Ishikawa (cell line): ENCODE measurements around the gene GBX1.

Experiments used
- CEBPB ChIP-seq: IDR thresholded peaks from 2 replicates; pipeline ENCODE4 v1.6.1; 2012
- CREB1 ChIP-seq: IDR thresholded peaks from 2 replicates; pipeline ENCODE4 v1.6.1; 2012; ENCODE audit warnings: low read depth
- EGR1 ChIP-seq: IDR thresholded peaks from 2 replicates; pipeline ENCODE4 v1.6.1; 2012
- EP300 ChIP-seq: IDR thresholded peaks from 2 replicates; pipeline ENCODE4 v1.6.1; 2012; ENCODE audit warnings: borderline replicate concordance
- FOXM1 ChIP-seq: IDR thresholded peaks from 2 replicates; pipeline ENCODE4 v1.6.1; 2012; ENCODE audit warnings: low read depth, borderline replicate concordance
- NFIC ChIP-seq: IDR thresholded peaks from 2 replicates; pipeline ENCODE4 v1.6.1; 2012
- RAD21 ChIP-seq: IDR thresholded peaks from 2 replicates; pipeline ENCODE4 v1.6.1; 2012; ENCODE audit warnings: low read depth
- TAF1 ChIP-seq: IDR thresholded peaks from 2 replicates; pipeline ENCODE4 v1.6.1; 2012; ENCODE audit warnings: low read depth, mild to moderate bottlenecking
- TCF12 ChIP-seq: IDR thresholded peaks from 2 replicates; pipeline ENCODE4 v1.6.1; 2012; ENCODE audit warnings: low read depth
- TEAD4 ChIP-seq: IDR thresholded peaks from 2 replicates; pipeline ENCODE4 v1.6.1; 2012
- YY1 ChIP-seq: IDR thresholded peaks from 2 replicates; pipeline ENCODE4 v1.6.1; 2012; ENCODE audit warnings: low read depth
- ZBTB7A ChIP-seq: IDR thresholded peaks from 2 replicates; pipeline ENCODE4 v1.6.1; 2012; ENCODE audit warnings: low read depth
- TF ChIP-seq, protein P1 (sequence below): IDR thresholded peaks from 2 replicates; pipeline ENCODE4 v1.6.1; 2012
- TF ChIP-seq, protein P2 (sequence below): IDR thresholded peaks from 2 replicates; pipeline ENCODE4 v1.6.1; 2012
- TF ChIP-seq, protein P3 (sequence below): IDR thresholded peaks from 2 replicates; pipeline ENCODE4 v1.6.1; 2012; ENCODE audit warnings: low read depth, mild to moderate bottlenecking

Gene GBX1

DNA sequence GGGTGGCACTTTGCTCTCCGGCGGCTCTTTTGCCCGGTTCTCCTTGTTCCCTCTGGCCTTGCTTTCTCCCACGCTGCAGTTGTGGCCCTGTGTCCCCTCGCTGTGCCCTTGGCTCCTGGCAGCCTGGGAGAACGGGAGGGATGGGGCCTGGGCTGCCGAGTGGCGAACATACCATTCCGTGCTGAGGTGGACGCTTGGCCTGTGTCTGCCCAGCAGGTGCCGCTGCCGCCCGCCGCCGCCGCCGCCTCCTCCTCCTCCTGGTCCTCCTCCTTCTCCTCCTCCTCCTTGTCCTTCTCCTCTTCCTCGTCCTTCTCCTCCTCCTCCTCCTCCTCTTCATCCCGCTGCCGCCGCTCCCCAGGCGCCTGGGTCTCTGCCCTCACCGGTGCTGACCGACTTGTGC is 45.2 kb downstream of the GBX1 start:
- TF ChIP-seq, protein P1, sequence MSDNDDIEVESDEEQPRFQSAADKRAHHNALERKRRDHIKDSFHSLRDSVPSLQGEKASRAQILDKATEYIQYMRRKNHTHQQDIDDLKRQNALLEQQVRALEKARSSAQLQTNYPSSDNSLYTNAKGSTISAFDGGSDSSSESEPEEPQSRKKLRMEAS = no peak
- TF ChIP-seq TEAD4 = no peak
- no peak for TF ChIP-seq CREB1
- no peak for TF ChIP-seq TAF1
- TF ChIP-seq, protein P2, sequence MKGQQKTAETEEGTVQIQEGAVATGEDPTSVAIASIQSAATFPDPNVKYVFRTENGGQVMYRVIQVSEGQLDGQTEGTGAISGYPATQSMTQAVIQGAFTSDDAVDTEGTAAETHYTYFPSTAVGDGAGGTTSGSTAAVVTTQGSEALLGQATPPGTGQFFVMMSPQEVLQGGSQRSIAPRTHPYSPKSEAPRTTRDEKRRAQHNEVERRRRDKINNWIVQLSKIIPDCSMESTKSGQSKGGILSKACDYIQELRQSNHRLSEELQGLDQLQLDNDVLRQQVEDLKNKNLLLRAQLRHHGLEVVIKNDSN = no peak
- TF ChIP-seq NFIC = no peak
- TF ChIP-seq TCF12 = no peak
- TF ChIP-seq ZBTB7A = no peak
- TF ChIP-seq, protein P3, sequence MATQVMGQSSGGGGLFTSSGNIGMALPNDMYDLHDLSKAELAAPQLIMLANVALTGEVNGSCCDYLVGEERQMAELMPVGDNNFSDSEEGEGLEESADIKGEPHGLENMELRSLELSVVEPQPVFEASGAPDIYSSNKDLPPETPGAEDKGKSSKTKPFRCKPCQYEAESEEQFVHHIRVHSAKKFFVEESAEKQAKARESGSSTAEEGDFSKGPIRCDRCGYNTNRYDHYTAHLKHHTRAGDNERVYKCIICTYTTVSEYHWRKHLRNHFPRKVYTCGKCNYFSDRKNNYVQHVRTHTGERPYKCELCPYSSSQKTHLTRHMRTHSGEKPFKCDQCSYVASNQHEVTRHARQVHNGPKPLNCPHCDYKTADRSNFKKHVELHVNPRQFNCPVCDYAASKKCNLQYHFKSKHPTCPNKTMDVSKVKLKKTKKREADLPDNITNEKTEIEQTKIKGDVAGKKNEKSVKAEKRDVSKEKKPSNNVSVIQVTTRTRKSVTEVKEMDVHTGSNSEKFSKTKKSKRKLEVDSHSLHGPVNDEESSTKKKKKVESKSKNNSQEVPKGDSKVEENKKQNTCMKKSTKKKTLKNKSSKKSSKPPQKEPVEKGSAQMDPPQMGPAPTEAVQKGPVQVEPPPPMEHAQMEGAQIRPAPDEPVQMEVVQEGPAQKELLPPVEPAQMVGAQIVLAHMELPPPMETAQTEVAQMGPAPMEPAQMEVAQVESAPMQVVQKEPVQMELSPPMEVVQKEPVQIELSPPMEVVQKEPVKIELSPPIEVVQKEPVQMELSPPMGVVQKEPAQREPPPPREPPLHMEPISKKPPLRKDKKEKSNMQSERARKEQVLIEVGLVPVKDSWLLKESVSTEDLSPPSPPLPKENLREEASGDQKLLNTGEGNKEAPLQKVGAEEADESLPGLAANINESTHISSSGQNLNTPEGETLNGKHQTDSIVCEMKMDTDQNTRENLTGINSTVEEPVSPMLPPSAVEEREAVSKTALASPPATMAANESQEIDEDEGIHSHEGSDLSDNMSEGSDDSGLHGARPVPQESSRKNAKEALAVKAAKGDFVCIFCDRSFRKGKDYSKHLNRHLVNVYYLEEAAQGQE = no peak
- no peak for TF ChIP-seq EGR1
- TF ChIP-seq YY1 = no peak
- no peak for TF ChIP-seq RAD21

DNA sequence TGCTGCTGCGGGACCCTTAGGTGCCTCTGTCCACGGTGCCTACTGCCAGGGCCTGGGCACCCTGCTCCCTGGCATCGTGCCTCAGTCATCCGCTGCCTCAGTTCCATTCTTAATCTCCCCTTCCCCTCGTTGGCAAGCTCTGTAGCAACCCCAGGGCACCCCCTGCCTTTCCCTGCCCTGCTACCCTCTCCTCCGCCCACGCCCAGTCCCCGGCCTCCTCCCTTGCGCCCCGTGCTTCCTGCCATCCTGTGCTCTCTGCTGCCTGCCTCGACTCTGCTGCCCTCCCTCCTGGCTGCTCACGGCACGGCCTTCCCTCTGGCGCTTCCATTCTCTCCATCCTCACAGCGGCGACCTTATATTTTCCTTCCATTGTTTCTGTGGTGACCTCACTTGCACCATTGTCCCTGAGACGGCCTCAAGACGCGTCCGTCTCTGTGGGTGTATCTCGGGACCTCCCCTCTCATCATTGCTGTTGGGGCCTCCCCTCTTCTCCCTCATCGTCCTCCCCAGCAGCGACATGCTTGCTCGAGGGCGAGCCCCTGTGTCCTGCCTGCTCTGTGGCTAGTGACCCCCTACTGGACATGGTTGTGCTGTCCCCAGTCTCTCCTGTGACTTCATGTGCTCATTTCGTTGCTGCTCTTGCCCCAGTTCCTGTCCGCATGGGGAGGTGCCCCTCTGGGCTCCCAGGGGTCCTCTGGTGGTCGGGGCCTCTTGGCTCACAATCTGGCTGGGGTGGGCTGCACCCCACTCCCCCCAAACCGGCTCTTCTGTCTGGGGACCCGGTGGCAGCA is 45.9 kb downstream of the GBX1 start:
- TF ChIP-seq EGR1 = no peak
- no peak for TF ChIP-seq FOXM1
- TF ChIP-seq, protein P3 = peak; percentile 29; the same call in 1 of the 2 replicates
- no peak for TF ChIP-seq TEAD4

DNA sequence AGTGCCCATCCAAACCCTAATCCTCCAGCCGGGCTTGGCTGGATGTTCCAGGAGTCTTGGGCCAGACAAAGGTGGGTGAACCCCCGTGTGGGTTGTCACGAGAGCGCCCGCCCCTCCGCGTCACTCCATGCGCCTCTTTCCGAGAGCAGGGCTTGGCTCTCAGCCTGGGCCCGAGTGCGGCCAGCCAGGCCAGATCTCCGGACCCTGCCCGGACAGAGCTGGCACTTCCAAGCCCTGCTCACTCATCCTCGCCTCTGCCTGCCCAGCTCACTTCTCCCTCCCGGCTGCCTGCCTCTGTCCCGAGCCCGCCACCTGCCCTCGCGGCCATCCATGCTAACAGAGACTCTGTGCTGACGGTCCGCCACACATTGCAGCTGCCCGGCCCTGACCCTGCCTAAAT is 46.6 kb downstream of the GBX1 start:
- no peak for TF ChIP-seq CEBPB
- no peak for TF ChIP-seq TCF12

DNA sequence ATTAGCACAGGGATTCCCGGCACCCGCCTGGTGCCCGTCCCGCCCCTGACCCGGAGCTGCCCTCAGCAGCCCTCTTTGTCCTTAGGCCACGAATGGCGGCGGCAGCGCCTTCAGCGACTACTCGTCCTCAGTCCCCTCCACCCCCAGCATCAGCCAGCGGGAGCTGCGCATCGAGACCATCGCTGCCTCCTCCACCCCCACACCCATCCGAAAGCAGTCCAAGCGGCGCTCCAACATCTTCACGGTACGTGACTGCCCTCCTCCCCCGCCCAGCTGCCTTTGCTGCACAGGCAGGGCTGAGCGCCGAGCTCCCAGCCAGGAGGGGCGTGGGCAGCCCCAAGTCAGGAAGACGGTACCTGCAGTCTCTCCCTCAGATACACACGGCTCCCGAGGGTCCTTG is 47.6 kb downstream of the GBX1 start:
- TF ChIP-seq CEBPB (no peak), EP300 (no peak), RAD21 (no peak), EGR1 (no peak), NFIC (no peak), TCF12 (no peak)
- TF ChIP-seq, protein P2 = no peak

DNA sequence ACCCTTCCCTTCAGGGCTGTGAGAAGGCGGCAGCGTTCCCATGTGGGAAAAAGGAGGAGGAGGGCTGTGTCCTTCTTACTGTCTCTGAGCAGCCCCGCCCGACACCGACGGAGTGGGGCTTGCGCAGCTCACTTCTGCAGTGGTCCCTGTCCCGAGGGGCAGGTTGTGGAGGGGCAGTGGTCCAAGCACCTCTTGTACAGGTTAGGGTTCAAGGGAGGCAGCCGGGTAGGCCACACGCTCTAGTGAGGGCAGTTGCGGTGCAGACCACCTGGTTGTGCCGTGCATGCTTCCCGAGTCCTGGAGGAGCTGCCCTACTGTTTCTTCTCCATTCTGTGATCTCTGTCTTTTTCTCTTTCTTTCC is 48.5 kb downstream of the GBX1 start:
- TF ChIP-seq ZBTB7A = no peak

DNA sequence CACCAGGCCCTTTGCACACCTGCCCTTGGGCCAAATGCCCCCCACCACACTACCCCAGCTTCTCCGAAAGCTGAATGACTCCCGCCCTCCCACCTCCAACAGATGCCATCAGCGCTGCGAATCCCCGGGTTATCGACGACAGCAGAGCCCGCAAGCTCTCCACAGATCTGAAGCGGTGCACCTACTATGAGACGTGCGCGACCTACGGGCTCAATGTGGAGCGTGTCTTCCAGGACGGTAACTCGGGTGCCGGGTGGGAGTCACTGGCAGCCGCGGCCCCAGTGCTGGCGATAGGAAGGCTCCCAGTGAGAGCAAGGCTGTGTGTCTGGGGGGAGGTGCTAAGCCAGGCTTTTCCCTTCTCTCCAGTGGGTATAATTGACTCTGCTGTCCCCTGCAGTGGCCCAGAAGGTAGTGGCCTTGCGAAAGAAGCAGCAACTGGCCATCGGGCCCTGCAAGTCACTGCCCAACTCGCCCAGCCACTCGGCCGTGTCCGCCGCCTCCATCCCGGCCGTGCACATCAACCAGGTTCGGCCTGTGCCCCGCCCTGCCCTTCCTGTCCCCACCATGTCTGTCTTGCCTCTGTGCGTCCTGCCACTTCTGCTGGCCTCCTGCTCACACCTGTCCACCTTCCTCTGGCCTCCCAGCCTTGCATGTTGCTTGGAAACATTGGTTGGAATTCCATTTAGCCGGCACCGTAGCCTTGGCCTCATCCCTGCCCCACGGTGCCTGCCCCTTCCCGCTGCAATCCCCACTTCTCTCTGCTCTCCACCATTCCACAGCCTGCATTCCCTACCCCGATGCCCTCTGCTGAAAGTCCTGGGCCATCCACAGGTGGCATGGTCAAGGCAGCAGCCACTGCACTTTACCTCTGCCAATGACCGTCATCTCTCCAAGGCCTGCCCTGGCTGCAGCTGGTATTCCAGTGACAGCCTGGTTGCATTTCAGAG is 49.1 kb downstream of the GBX1 start:
- TF ChIP-seq TCF12 (no peak), FOXM1 (no peak), CEBPB (no peak), CREB1 (no peak), YY1 (no peak), TEAD4 (no peak), RAD21 (no peak), NFIC (no peak), TAF1 (no peak), EGR1 (no peak), EP300 (no peak), ZBTB7A (no peak)
- TF ChIP-seq, protein P3 = no peak
- TF ChIP-seq, protein P1 = no peak
- TF ChIP-seq, protein P2 = no peak
